Gastroesophageal sphincter (tissue), 4 donors: Measurements from ENCODE around the gene VSNL1. TPM values are rescaled to one million over a fixed set of nuclear protein-coding genes. Genes with fewer than 3 reads are reported as not detected.
A peak's percentile ranks its signal among the peaks of the same experiment; 100 is the strongest.

Source experiments
- ATAC-seq: fragments of 150-250 bp; one replicate; pipeline ENCODE4 v1.9.1; 2016; ENCODE audit warnings: mild to moderate bottlenecking, moderate library complexity
- H3K27ac ChIP-seq, 4 donors: fragments of 200-600 bp; sonication (generic) in 3 of 4; 1 replicate in 3 of 4; 2 replicates in 1 of 4; pipeline ENCODE4 v1.5.1; 2016 to 2019
- H3K27me3 ChIP-seq: fragments of 200-600 bp; sonication (generic); one replicate; pipeline ENCODE4 v1.5.1; 2019
- H3K36me3 ChIP-seq, 2 donors: fragments of 200-600 bp; sonication (generic); one replicate each; pipeline ENCODE4 v1.5.1; 2019; ENCODE audit warnings: control low read depth in 1 of 2
- H3K4me1 ChIP-seq, 3 donors: fragments of 200-600 bp; sonication (generic); 1 replicate in 2 of 3; 2 replicates in 1 of 3; pipeline ENCODE4 v1.5.1; 2016 to 2019; ENCODE audit warnings: control low read depth in 2 of 3
- H3K4me3 ChIP-seq, 2 donors: fragments of 200-600 bp; sonication (generic); one replicate each; pipeline ENCODE4 v1.5.1; 2019; ENCODE audit warnings: mild to moderate bottlenecking in 1 of 2, moderate library complexity in 1 of 2
- H3K9me3 ChIP-seq, 3 donors: fragments of 200-600 bp; sonication (generic); one replicate each; pipeline ENCODE4 v1.5.1; 2017 to 2019; ENCODE audit warnings: control low read depth in 2 of 3
- CTCF ChIP-seq, 4 experiments: fragments of 200-600 bp in 2 of 4; fragments of 450-650 bp in 2 of 4; sonication (generic) in 1 of 4; IDR thresholded peaks; one replicate each; pipeline ENCODE4 v1.5.1; 2017 to 2019; ENCODE audit warnings: antibody characterized with exemption in 4 of 4, mild to moderate bottlenecking in 2 of 4, moderate library complexity in 2 of 4
- EP300 ChIP-seq: sonication (generic); formaldehyde crosslinking; IDR thresholded peaks from one replicate; pipeline ENCODE4 v1.6.1; 2017; ENCODE audit warnings: antibody characterized with exemption, mild to moderate bottlenecking
- POLR2A ChIP-seq, 2 donors: fragments of 450-650 bp; IDR thresholded peaks; one replicate each; pipeline ENCODE4 v1.6.1; 2017; ENCODE audit warnings: antibody characterized with exemption in 2 of 2, mild to moderate bottlenecking in 2 of 2, moderate library complexity in 1 of 2
- POLR2AphosphoS5 ChIP-seq: sonication (generic); formaldehyde crosslinking; IDR thresholded peaks from one replicate; pipeline ENCODE4 v1.6.1; 2017; ENCODE audit warnings: antibody characterized with exemption
- WGBS, 2 donors: methylation state at CpG; one replicate each; pipeline ENCODE4 v1.1.5; 2018; ENCODE audit warnings: low coverage in 1 of 2; 5-methylcytosine and 5-hydroxymethylcytosine counted together
- total RNA-seq, 4 donors: library from RNA; depleted of rRNA; stranded (reverse); fragments of >200 nt; gene quantifications; one replicate each; pipeline ENCODE4 v1.1.0, GENCODE V29; 2016

The VSNL1 gene
- total RNA-seq, 4 donors from 2014 or later: 0.40 to 5.2 (median 0.76) TPM

GRCh38 chr2:17593841-17594491 lies 53.5 kb downstream of the VSNL1 start:
- TF ChIP-seq EP300 (no peak), CTCF (IDR thresholded peaks at IDR 0.05) (no peak), POLR2A (IDR thresholded peaks at IDR 0.05) (no peak), POLR2AphosphoS5 (no peak)
- WGBS, 2 donors: 47 to 56% methylated on average over 3 to 4 of the region's 6 CpGs
- H3K36me3 ChIP-seq: no peaks in the 10 kb centered on the region
- ATAC-seq: no peak
- no peaks in the 10 kb centered on the region for H3K27me3 ChIP-seq
- H3K4me1 ChIP-seq: peaks cover 0 to 19% (median 8%) of the 10 kb centered on the region in 3 donors
- no peaks in the 10 kb centered on the region for H3K9me3 ChIP-seq
- no peak overlapping the region for H3K4me3 ChIP-seq
- H3K27ac ChIP-seq: peak overlapping the region in 1 of 4 donors; percentile 64

GRCh38 chr2:17594533-17595401 lies 54.3 kb downstream of the VSNL1 start:
- peak; percentile 58 for ATAC-seq
- Histone ChIP-seq H3K36me3 (no peaks in the 10 kb centered on the region), H3K4me1 (peaks cover 0 to 19% (median 8%) of the 10 kb centered on the region in 3 donors), H3K27me3 (no peaks in the 10 kb centered on the region), H3K4me3 (no peak overlapping the region), H3K27ac (peak overlapping the region in 2 of 4 donors; percentile 41 to 64), H3K9me3 (no peaks in the 10 kb centered on the region)
- 16 to 26% methylated on average over 3 to 4 of the region's 7 CpGs for WGBS, 2 donors
- TF ChIP-seq POLR2AphosphoS5 (no peak), EP300 (no peak), POLR2A (IDR thresholded peaks at IDR 0.05) (no peak), CTCF (IDR thresholded peaks at IDR 0.05) (no peak)

- Histone ChIP-seq H3K27ac (no peak overlapping the region), H3K27me3 (no peaks in the 10 kb centered on the region), H3K9me3 (no peaks in the 10 kb centered on the region), H3K36me3 (no peaks in the 10 kb centered on the region), H3K4me3 (no peak overlapping the region), H3K4me1 (peaks cover 0 to 6% (median 4%) of the 10 kb centered on the region in 3 donors)
- WGBS, 2 donors: 57 to 60% methylated on average over 1 of the region's 1 CpG
- no peak for ATAC-seq
- TF ChIP-seq POLR2AphosphoS5 (no peak), CTCF (IDR thresholded peaks at IDR 0.05) (no peak), POLR2A (IDR thresholded peaks at IDR 0.05) (no peak), EP300 (no peak)
These were observed 59.1 kb downstream of the VSNL1 start for GRCh38 chr2:17599617-17600016.

GRCh38 chr2:17600556-17601204 lies 60.2 kb downstream of the VSNL1 start:
- no peak for ATAC-seq
- no peaks in the 10 kb centered on the region for H3K27me3 ChIP-seq
- H3K27ac ChIP-seq: no peak overlapping the region
- H3K4me3 ChIP-seq: no peak overlapping the region
- H3K9me3 ChIP-seq: no peaks in the 10 kb centered on the region
- H3K4me1 ChIP-seq: no peaks in the 10 kb centered on the region
- TF ChIP-seq CTCF (IDR thresholded peaks at IDR 0.05): no peak
- no peak for TF ChIP-seq POLR2AphosphoS5
- TF ChIP-seq EP300: no peak
- no peak for TF ChIP-seq POLR2A (IDR thresholded peaks at IDR 0.05)
- no peaks in the 10 kb centered on the region for H3K36me3 ChIP-seq
